CD8-positive, alpha-beta memory T cell (primary cell): Measurements from ENCODE around the gene RGS11. TPM values are rescaled to one million over a fixed set of nuclear protein-coding genes. Genes with fewer than 3 reads are reported as not detected.

Experiments used
- CTCF ChIA-PET: fragments of 350-600 bp; sonication (Branson Sonifier 250); formaldehyde crosslinking; loops from one replicate; lab custom pipeline; 2021; ENCODE audit warnings: antibody characterized with exemption; lab: Charles Lee
- POLR2A ChIA-PET: fragments of 350-600 bp; sonication (Branson Sonifier 250); formaldehyde crosslinking; loops from one replicate; lab custom pipeline; 2021; ENCODE audit warnings: antibody characterized with exemption; lab: Charles Lee
- DNase-seq, 5 donors: peaks; one replicate each; pipeline versions ENCODE4 v3.0.0 to v3.0.0-alpha.2; 2020 to 2022; ENCODE audit warnings: mixed read lengths in 1 of 5
- H3K27ac ChIP-seq: one replicate; pipeline ENCODE4 v1.7.0; 2013; ENCODE audit warnings: low read depth, mild to moderate bottlenecking, low read length, moderate library complexity
- H3K27me3 ChIP-seq: 2 replicates; pipeline ENCODE4 v1.7.0; 2013; ENCODE audit warnings: low read length, mild to moderate bottlenecking; ENCODE audit not compliant: insufficient read depth, poor library complexity, severe bottlenecking
- H3K36me3 ChIP-seq: 2 replicates; pipeline ENCODE4 v1.7.0; 2013; ENCODE audit warnings: mild to moderate bottlenecking, low read length, moderate library complexity; ENCODE audit not compliant: insufficient read depth
- H3K4me1 ChIP-seq: 2 replicates; pipeline ENCODE4 v1.7.0; 2013; ENCODE audit warnings: mild to moderate bottlenecking, low read length, moderate library complexity; ENCODE audit not compliant: insufficient read depth
- H3K4me3 ChIP-seq: 2 replicates; pipeline ENCODE4 v1.7.0; 2013; ENCODE audit warnings: mild to moderate bottlenecking, low read length
- H3K9me3 ChIP-seq: 2 replicates; pipeline ENCODE4 v1.7.0; 2013; ENCODE audit warnings: mild to moderate bottlenecking, low read length
- H3K27ac Mint-ChIP-seq, 8 donors: one replicate each; pipeline ENCODE4 v1.8.0; 2020 to 2021; ENCODE audit warnings: mixed read lengths in 8 of 8, mild to moderate bottlenecking in 6 of 8, inconsistent platforms in 3 of 8, moderate library complexity in 3 of 8
- H3K27me3 Mint-ChIP-seq, 2 donors: one replicate each; pipeline ENCODE4 v1.8.0; 2020 to 2021; ENCODE audit warnings: mixed read lengths in 2 of 2, mild to moderate bottlenecking in 1 of 2, moderate library complexity in 1 of 2
- H3K36me3 Mint-ChIP-seq, 3 donors: one replicate each; pipeline ENCODE4 v1.8.0; 2020 to 2021; ENCODE audit warnings: mixed read lengths in 3 of 3, inconsistent platforms in 1 of 3, mild to moderate bottlenecking in 1 of 3
- H3K4me1 Mint-ChIP-seq, 3 donors: one replicate each; pipeline ENCODE4 v1.8.0; 2020 to 2021; ENCODE audit warnings: mixed read lengths in 3 of 3, inconsistent platforms in 1 of 3, mild to moderate bottlenecking in 1 of 3
- H3K4me3 Mint-ChIP-seq, 7 donors: one replicate each; pipeline ENCODE4 v1.8.0; 2020 to 2021; ENCODE audit warnings: mixed read lengths in 7 of 7, mild to moderate bottlenecking in 6 of 7, moderate library complexity in 4 of 7, inconsistent platforms in 2 of 7
- H3K9me3 Mint-ChIP-seq, 5 donors: one replicate each; pipeline ENCODE4 v1.8.0; 2020 to 2022; ENCODE audit warnings: mixed read lengths in 5 of 5, mild to moderate bottlenecking in 3 of 5, moderate library complexity in 2 of 5, inconsistent platforms in 1 of 5
- polyA plus RNA-seq: library from polyadenylated mRNA; unstranded; fragments of 300-500 nt; fragmentation: Illumina TruSeq; gene quantifications from one replicate; pipeline ENCODE4 v1.2.3, GENCODE V29; 2021
- total RNA-seq, 2 experiments: library from RNA; stranded (reverse); gene quantifications; one replicate each; pipeline ENCODE4 v1.2.3, GENCODE V29; 2021

Gene RGS11
- total RNA-seq, result under 1 TPM in 1 of 2 experiments, not detected in 1; 0.09 TPM
- not detected for polyA plus RNA-seq

DNA sequence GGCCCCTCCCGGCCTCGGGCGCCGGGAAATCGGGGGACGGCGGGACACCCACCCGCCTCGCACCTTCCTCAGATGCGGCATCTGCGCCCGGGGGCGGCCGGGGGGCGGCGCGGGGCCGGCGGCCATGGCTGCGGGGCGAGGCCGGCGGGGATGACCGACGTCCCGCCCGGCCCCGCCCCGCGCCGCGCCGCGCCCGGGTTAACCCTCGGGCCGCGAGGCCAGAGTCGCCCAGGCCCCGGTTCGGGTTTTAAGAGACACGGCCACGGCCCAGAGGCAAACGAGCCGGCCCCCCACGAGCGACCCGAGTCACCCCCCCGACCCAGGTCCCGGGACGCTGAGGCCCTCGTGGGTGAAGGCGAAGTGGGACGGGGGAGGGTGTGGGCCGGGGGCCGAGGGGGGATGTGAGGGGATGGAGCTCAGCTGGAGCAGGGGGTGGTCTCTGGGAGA lies at the start of gene RGS11:
TSS of gene RGS11 (minus strand) at position 159 of the 447 bp plus-strand sequence. CDS start at position 126, 33 bp downstream.
- H3K27me3 ChIP-seq, result peaks cover 8% of the 10 kb centered on the region
- Mint-ChIP-seq H3K36me3 (peaks cover 0 to 2% (median 0%) of the 10 kb centered on the region in 3 donors), H3K9me3 (no peaks in the 10 kb centered on the region), H3K4me1 (peaks cover 7 to 17% (median 7%) of the 10 kb centered on the region in 3 donors), H3K27me3 (peaks cover 15 to 23% of the 10 kb centered on the region in 2 donors), H3K4me3 (peak within 1 kb of the TSS; percentile 24 to 68 (median 65)), H3K27ac (peak within 1 kb of the TSS in 1 of 8 donors; percentile 48)
- no peaks in the 10 kb centered on the region for H3K36me3 ChIP-seq
- H3K27ac ChIP-seq, result no peak within 1 kb of the TSS
- H3K4me1 ChIP-seq, result peaks cover 10% of the 10 kb centered on the region
- no peaks in the 10 kb centered on the region for H3K9me3 ChIP-seq
- ChIA-PET CTCF (no interaction called here), POLR2A (no interaction called here)
- no peak within 1 kb of the TSS for H3K4me3 ChIP-seq
- no peak for DNase-seq

- H3K27me3 Mint-ChIP-seq, result peaks cover 0 to 15% of the 10 kb centered on the region in 2 donors
Measured at GRCh38 chr16:324451-325334, 48.9 kb upstream of the RGS11 start.

DNA sequence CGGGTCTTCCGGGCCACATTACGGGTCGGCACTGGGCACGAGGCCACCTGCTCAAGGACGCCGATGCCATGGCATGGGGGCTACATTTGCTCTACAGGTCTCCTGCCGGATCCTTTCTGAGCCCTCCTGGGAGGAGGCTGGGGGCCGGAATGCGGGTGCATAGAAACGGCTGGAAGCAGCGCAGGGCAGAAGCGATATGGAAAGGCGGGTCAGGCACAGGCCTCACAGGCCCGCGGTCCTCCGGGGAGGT lies 48.4 kb upstream of the RGS11 start:
- DNase-seq, result no peak
- Mint-ChIP-seq H3K9me3 (no peaks in the 10 kb centered on the region), H3K4me3 (peak overlapping the region; percentile 47 to 79 (median 74)), H3K27ac (peak overlapping the region; percentile 73 to 99 (median 94)), H3K27me3 (peaks cover 0 to 15% of the 10 kb centered on the region in 2 donors), H3K36me3 (peaks cover 0 to 13% (median 2%) of the 10 kb centered on the region in 3 donors), H3K4me1 (peaks cover 58 to 84% (median 60%) of the 10 kb centered on the region in 3 donors)
- CTCF ChIA-PET, result interaction anchor here (0.7 to 2.1 kb wide), 2 partner anchors 37 to 89 kb away, joined by 3 to 7 read pairs; partner anchors contain the start of gene FAM234A
- peaks cover 63% of the 10 kb centered on the region for H3K4me1 ChIP-seq
- peak overlapping the region; percentile 78 for H3K27ac ChIP-seq
- peak overlapping the region; percentile 63 for H3K4me3 ChIP-seq
- H3K36me3 ChIP-seq, result peaks cover 4% of the 10 kb centered on the region
- POLR2A ChIA-PET, result no interaction called here
- no peaks in the 10 kb centered on the region for H3K27me3 ChIP-seq
- H3K9me3 ChIP-seq, result no peaks in the 10 kb centered on the region

More at GRCh38 chr16:324451-325334, 48.9 kb upstream of the RGS11 start:
- H3K4me1 ChIP-seq, result peaks cover 58% of the 10 kb centered on the region
- no peaks in the 10 kb centered on the region for H3K27me3 ChIP-seq
- H3K9me3 ChIP-seq, result no peaks in the 10 kb centered on the region
- H3K27ac ChIP-seq, result peak overlapping the region; percentile 78
- DNase-seq, result peak; percentile 66 to 95 (median 81)
- no peaks in the 10 kb centered on the region for H3K9me3 Mint-ChIP-seq
- peak overlapping the region; percentile 63 for H3K4me3 ChIP-seq
- H3K4me3 Mint-ChIP-seq, result peak overlapping the region; percentile 72 to 88 (median 77)
- H3K4me1 Mint-ChIP-seq, result peaks cover 55 to 82% (median 56%) of the 10 kb centered on the region in 3 donors
- ChIA-PET CTCF (interaction anchor here (0.7 to 2.1 kb wide), 2 partner anchors 37 to 89 kb away, joined by 3 to 7 read pairs; partner anchors contain the start of gene FAM234A), POLR2A (interaction anchor here (1.5 kb wide), 1 partner anchor 28 kb away, joined by 5 read pairs; the partner anchor contains the start of gene AXIN1)
- no peaks in the 10 kb centered on the region for H3K36me3 ChIP-seq
- H3K36me3 Mint-ChIP-seq, result peaks cover 0 to 8% (median 2%) of the 10 kb centered on the region in 3 donors
- H3K27ac Mint-ChIP-seq, result peak overlapping the region; percentile 73 to 99 (median 94)

DNA sequence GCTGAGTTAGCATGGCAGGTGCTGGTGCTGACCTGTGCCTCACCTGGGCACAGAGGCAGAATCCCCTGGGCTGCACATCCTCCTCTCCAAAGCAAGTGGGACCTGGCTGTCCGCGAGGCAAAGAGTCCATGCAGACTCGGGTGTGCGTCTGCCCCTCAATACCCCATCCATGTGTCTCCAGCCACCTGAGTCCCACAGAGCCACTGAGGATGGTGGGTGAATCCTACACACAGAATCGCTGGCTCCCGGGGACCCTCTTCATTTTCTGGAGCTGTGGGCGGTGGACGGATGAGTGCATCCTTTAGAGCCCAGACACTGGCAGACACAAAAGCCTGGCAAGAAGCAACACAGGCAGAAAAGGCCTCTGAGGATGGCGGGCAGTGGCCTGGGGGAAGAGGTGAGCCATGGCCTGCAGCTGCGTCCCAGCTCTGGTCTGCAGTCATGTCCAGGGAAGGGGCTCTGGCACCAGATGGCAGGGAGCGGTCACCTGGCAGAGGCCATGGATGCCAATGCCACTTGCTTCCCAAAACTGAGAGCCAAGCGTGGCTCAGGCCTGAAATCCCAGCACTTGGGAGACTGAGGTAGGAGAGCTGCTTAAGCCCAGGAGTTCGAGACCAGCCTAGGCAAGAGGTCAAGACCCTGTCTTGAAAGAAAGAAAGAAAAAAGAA lies 46.9 kb upstream of the RGS11 start:
- Mint-ChIP-seq H3K9me3 (no peaks in the 10 kb centered on the region), H3K27ac (peak overlapping the region in 7 of 8 donors; percentile 66 to 95 (median 92)), H3K4me1 (peaks cover 62 to 85% (median 65%) of the 10 kb centered on the region in 3 donors), H3K27me3 (peaks cover 0 to 15% of the 10 kb centered on the region in 2 donors), H3K4me3 (peak overlapping the region in 2 of 7 donors; percentile 8 to 69), H3K36me3 (peaks cover 0 to 28% (median 2%) of the 10 kb centered on the region in 3 donors)
- no peaks in the 10 kb centered on the region for H3K27me3 ChIP-seq
- H3K27ac ChIP-seq, result no peak overlapping the region
- H3K4me1 ChIP-seq, result peaks cover 63% of the 10 kb centered on the region
- H3K4me3 ChIP-seq, result no peak overlapping the region
- CTCF ChIA-PET, result interaction anchor here (1.0 kb wide), 1 partner anchor 26 kb away, joined by 3 read pairs; no protein-coding TSS in a partner anchor
- POLR2A ChIA-PET, result interaction anchor here (1.2 kb wide), 1 partner anchor 30 kb away, joined by 3 read pairs; the partner anchor contains the start of gene AXIN1
- no peak for DNase-seq
- no peaks in the 10 kb centered on the region for H3K9me3 ChIP-seq
- H3K36me3 ChIP-seq, result peaks cover 17% of the 10 kb centered on the region

GRCh38 chr16:321532-321931 lies 45.8 kb upstream of the RGS11 start:
- no peak overlapping the region for H3K27ac ChIP-seq
- ChIA-PET CTCF (interaction anchor here (1.0 to 1.2 kb wide), 2 partner anchors 15 to 41 kb away, joined by 3 read pairs; no protein-coding TSS in a partner anchor), POLR2A (interaction anchor here (1.2 kb wide), 1 partner anchor 31 kb away, joined by 3 read pairs; the partner anchor contains the start of gene AXIN1)
- peaks cover 0 to 10% of the 10 kb centered on the region in 2 donors for H3K27me3 Mint-ChIP-seq
- H3K36me3 Mint-ChIP-seq, result peaks cover 0 to 34% (median 2%) of the 10 kb centered on the region in 3 donors
- peak overlapping the region in 3 of 7 donors; percentile 35 to 60 (median 47) for H3K4me3 Mint-ChIP-seq
- peak overlapping the region in 5 of 8 donors; percentile 79 to 94 (median 93) for H3K27ac Mint-ChIP-seq
- no peak for DNase-seq
- H3K4me3 ChIP-seq, result no peak overlapping the region
- no peaks in the 10 kb centered on the region for H3K9me3 Mint-ChIP-seq
- H3K9me3 ChIP-seq, result no peaks in the 10 kb centered on the region
- peaks cover 17% of the 10 kb centered on the region for H3K36me3 ChIP-seq
- H3K4me1 ChIP-seq, result peaks cover 53% of the 10 kb centered on the region
- H3K4me1 Mint-ChIP-seq, result peaks cover 59 to 80% (median 61%) of the 10 kb centered on the region in 3 donors
- H3K27me3 ChIP-seq, result no peaks in the 10 kb centered on the region

- Histone ChIP-seq H3K27ac (no peak overlapping the region), H3K36me3 (peaks cover 17% of the 10 kb centered on the region), H3K4me1 (peaks cover 41% of the 10 kb centered on the region), H3K27me3 (no peaks in the 10 kb centered on the region), H3K9me3 (no peaks in the 10 kb centered on the region), H3K4me3 (no peak overlapping the region)
- Mint-ChIP-seq H3K4me1 (peaks cover 56 to 76% (median 58%) of the 10 kb centered on the region in 3 donors), H3K4me3 (no peak overlapping the region), H3K9me3 (no peaks in the 10 kb centered on the region), H3K27ac (peak overlapping the region; percentile 47 to 89 (median 83)), H3K27me3 (peaks cover 0 to 10% of the 10 kb centered on the region in 2 donors), H3K36me3 (peaks cover 2 to 36% (median 2%) of the 10 kb centered on the region in 3 donors)
- CTCF ChIA-PET, result no interaction called here
- DNase-seq, result no peak
- POLR2A ChIA-PET, result no interaction called here
Measured at GRCh38 chr16:320206-320605, 44.5 kb upstream of the RGS11 start.

DNA sequence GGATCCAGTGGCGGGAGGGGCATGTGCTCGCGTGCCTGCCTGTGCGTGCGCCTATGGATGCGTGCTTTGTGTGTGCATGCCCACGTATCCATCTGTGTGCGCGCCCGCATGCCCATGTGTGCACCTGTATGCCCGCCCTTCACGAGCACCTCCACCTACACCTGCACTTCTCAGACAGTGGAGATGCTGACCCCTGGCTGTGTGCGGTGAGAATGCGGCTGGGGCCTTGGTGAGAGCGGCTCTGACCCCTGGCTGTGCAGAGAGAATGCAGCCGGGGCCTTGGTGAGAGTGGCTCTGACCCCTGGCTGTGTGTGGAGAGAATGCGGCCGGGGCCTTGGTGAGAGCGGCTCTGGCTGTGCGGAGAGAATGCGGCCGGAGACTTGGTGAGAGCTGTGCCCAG lies 42.9 kb upstream of the RGS11 start:
- Mint-ChIP-seq H3K27me3 (peaks cover 0 to 3% of the 10 kb centered on the region in 2 donors), H3K27ac (peak overlapping the region in 2 of 8 donors; percentile 40 to 74), H3K9me3 (no peaks in the 10 kb centered on the region), H3K4me3 (no peak overlapping the region), H3K36me3 (peaks cover 4 to 52% (median 4%) of the 10 kb centered on the region in 3 donors), H3K4me1 (peaks cover 46 to 69% (median 49%) of the 10 kb centered on the region in 3 donors)
- no peak overlapping the region for H3K4me3 ChIP-seq
- H3K27ac ChIP-seq, result no peak overlapping the region
- POLR2A ChIA-PET, result no interaction called here
- peaks cover 24% of the 10 kb centered on the region for H3K36me3 ChIP-seq
- CTCF ChIA-PET, result no interaction called here
- no peak for DNase-seq
- peaks cover 28% of the 10 kb centered on the region for H3K4me1 ChIP-seq
- H3K9me3 ChIP-seq, result no peaks in the 10 kb centered on the region
- no peaks in the 10 kb centered on the region for H3K27me3 ChIP-seq
